ENCODE results near the gene MTMR2.

The MTMR2 gene

DNA sequence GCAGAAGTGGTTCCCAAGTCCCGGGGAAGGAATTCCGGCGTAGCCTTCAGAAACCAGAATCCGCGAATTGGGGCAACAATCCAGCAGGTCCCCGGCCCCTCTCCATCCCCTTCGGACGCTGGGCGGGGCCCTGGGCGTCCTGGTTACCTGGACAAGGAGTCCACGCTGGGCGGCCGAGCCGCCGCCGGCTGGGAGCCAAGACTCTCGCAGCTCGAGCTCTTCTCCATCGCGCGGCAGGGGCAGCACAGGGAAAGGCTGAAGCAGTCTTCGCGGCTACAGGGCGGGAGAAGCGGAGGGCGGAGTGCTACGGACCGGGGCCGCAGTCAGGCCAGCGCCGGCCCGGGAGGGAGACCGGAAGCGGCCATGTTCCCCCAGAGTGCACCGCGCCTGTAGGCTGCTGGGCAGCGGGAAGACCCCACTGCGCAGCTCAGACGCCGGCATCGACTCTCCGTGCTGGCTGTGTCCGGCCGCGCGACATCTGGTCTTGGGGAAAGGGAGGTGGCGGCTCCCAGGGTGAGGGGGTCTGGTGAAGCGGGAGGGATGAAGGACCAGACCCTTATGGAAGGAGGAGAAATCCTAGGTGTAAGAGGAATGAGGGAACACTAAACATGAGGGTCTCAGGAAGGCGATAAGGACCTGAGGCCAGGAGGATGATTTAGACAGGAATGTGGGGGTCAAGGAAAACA, at the start of gene MTMR2:
MTMR2 (minus strand) TSS at position 380 of the 686 bp plus-strand sequence; CDS start at position 227, 153 bp downstream.
- DNase-seq: peak; percentile 10

DNA sequence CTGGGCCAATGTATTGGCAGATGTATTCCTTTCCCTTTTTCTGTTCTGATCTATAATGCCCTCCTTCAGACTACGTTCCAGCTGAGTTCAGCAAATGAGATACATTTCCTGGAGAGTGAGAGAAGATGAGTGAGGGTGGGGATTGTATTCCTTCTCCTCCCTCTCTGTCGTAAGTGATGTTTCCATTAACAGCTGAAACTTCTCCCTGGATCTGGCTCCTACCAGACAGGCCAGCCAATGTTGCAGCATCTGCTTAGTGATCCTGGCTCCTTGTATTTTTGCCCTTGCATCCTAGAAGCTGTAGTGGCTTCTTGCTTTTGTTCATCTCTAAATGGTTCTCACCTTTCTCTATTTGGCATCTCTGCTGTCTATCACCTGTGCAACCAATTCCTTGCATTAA, 48.2 kb upstream of the MTMR2 start:
- DNase-seq: no peak

DNA sequence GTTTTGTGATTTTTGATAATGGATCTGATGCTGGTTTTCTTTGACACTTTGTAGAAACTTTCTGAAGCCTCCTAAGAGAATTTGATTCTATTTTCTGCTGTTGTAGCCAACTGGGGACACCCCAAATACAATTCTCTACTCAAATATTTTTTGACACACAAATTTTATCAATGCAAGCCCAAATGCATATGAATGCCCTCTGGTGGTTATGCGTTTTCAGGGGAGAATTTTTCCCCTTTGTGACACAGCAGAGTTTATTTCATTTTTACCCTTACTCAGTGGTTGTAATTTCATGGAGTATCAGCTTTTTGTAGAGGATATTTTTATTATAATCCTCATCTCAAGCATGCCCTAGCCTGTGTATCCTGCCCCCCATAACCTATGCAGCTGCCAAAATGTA, 44.7 kb upstream of the MTMR2 start:
- no peak for DNase-seq

DNA sequence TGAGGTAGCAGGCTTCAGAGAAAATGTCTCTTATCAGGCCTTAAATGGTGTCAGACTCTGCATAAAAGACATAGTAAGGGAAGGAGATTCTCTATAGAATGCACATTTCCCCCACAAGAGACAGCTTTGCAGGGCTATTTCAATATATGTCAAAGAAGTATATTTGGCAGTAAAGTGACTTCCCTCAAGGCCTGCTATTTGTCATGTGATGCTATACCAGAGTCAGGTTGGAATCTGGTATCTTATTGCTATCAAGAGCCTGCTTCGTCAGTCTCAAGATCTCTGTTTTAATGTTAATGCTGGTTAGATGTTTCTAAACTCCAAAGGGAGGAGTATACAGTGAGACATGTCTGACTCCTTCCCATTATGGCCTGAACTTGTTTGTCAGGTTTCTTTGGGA, 40.4 kb upstream of the MTMR2 start:
- DNase-seq: no peak

DNA sequence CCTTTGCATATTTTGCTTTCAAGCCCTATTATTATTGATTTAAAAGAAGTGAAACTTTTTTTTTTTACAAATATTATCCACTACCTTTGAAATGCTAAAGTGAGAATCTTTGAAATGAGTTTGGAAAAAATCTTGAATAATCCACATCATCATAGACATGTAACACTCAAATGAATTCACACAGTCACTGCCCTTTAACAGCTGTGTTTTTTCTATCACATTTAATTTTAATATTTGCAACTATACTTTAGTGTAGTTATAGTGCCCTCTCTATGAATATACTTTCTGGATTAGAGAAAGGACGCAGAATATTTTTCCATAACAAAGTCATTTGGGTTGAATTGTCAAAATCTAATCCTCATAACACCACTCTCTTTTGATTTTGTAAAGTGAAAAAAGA, 37.9 kb upstream of the MTMR2 start:
- no peak for DNase-seq

DNA sequence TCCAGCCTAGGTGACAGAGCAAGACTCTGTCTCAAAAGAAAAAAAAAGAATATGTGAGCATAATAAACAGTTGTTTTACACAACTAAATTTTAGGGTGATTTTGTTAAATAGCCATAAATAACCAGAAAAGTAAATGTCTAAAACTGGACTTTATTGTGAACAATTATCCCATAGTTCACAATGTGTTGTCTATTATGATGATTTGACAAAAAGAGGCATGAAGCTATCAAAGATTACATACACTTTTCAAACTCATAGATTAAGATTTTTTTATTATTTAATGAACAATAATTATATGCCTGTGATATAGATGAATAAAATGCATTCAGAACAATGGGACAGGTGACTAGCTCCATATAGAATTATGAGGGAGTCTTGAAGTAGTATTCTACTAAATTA, 27.0 kb upstream of the MTMR2 start:
- DNase-seq: no peak

DNA sequence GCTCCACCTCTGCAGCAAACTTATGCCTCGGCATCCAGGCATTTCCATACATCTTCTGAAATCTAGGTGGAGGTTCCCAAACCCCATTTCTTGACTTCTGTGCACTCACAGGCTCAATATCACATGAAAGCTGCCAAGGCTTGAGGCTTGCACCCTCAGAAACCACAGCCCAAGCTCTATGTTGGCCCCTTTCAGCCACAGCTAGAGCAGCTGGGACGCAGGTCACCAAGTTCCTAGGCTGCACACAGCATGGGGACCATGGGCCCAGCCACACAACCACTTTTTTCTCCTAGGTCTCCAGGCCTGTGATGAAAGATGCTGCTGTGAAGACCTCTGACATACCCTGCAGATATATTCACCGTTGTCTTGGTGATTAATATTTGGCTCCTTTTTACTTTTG, 24.7 kb upstream of the MTMR2 start:
- no peak for DNase-seq

DNA sequence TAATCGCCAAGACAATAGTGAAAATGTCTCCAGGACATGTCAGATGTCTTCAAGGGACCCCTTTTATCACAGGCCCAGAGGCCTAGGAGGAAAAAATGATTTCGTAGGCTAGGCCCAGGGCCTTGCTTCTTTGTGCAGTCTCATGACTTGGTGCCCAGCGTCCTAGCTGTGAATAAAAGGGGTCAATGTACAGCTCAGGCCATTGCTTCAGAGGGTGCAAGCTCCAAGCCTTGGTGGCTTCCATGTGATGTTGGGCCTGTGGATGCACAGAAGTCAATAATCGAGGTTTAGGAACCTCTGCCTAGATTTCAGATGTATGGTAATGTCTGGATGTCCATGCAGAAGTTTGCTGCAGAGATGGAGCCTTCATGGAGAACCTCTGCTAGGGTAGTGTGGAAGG, 20.7 kb upstream of the MTMR2 start:
- no peak for DNase-seq

DNA sequence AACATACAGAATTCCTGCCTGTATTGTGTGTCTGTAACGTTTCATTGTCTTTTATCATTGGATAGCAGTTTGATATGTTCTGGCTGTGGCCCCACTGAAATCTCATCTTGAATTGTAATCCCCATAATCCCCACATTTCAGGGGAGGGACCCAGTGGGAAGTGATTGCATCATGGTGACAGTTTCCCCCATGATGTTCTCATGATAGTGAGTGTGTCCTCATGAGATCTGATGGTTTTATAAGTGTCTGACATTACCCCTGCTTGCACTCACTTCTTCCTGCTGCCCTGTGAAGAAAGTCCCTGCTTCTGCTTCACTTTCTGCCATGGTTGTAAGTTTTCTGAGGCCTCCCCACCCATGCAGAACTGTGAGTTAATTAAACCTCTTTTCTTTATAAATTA, 19.6 kb upstream of the MTMR2 start:
- no peak for DNase-seq

DNA sequence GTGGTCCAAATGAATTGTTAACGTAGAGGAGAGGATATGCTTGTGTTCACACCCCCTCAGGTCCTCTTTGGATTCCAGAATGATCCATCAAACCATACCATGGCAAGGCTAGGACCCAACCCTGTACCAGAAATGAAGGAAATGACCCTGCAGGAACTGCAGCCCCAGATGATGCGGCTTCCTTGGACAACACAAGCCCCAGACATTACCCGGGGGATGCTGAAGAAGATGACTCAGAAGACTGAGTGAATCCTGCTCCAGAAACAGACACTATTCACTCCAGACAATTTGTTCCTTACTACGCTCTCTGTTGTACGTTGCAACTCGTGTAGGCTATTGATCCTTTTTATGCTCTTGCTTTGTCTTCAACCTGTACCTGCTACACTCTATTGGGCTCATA, 15.2 kb upstream of the MTMR2 start:
- DNase-seq: no peak

DNA sequence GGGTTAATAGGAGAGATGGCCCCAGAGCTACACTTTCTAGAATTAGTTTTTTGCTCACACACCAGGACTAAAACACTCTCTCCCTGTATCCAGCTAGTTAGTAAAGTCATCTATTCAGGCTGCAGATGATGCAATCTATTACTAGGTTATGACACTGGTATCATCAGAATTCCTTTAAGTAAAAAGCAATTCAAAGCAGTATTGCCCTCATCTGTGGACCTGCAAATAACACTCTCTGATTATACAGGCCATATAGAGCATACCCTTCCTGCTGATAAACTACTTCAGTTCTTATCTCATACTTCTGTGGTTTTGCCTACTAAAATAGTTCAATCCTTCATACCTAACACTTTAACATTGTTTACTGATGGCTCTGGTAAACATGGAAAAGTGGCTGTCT, 13.5 kb upstream of the MTMR2 start:
- no peak for DNase-seq

DNA sequence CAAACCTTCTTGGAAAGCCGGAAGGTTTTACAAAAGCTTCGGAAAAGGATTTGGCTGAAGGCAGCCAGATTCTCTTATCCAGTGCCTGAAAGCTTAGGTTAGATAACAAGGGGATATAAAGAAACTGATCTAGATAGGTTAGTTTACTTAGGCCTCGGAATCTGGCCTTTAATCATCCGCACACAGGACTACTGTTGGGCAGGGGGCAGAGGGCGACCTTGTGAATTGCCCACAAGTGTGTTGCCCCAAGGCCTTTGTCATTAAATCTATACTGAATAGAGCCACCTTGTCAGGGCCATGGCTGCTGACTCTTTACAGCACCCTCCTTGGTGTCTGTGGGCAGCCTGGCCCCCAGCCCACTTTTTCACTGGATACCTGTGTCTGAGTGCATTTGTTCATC, 9.7 kb upstream of the MTMR2 start:
- DNase-seq: no peak

DNA sequence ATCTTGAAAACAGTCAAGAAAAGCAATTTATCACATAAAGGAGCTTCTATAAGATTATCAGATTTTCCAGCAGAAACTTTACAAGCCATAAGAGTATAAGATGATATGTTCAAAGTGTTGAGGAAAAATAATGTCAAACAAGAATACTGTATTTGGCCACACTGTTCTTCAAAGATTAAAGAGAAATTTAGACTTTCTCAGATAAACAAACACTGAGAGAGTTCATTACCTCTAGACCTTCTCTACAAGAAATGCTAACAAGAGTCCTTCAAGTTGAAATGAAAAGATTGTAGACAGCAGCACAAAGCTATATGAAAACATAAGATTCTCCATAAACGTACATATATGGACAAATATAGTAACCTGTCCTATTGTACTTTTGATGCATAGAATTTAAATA, 8.0 kb upstream of the MTMR2 start:
- no peak for DNase-seq

DNA sequence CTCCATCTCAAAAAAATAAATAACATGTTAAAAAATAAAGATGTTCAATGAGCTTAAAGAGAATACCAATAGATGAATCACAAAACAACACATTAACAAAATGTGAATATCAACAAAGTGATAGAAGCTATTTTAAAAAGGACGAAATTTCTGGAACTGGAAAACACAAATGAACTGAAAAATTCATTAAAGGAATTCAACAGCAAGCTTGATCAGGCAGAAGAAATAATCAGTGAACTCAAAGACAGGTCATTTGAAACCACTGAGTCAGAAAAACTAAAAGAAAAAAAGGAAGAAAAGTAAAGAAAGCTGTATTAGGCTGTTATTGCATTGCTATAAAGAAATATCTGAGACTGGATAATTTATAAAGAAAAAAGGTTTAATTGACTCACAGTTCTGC, 7.0 kb upstream of the MTMR2 start:
- no peak for DNase-seq

DNA sequence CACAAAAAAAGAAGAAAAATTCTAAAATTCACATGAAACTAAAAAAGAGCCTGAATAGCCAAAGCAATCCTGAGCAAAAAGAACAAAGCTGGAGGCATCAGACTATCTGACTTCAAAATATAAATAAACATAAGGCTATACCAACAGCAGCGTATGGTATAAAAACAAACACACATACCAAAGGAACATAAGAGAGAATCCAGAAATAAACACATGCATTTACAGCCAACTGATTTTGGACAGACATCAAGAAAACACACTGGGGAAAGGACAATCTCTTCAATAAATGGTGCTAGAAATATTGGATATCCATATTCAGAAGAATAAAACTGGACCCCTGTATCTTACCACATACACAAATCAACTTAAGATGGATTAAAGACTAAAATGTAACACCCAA, 2.8 kb upstream of the MTMR2 start:
- no peak for DNase-seq

DNA sequence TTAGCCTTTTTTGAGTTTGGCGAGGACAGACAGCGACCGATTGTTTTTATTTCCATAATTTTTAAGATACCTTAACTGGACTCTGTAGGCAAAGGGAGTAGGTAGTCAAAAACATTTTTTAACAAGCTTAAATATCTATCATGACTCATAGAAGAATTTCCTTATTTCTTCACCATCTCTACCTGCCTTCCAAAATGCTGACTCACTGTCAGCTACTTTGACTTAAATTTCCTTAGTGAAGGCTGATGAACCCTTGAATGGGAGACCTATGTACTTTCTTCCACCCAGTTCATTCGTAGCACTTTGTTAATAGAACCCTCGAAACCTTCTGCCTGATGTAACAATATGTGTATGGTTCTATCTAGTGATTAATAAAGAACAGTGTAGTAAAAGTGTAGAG, 1.1 kb upstream of the MTMR2 start:
- no peak for DNase-seq

DNA sequence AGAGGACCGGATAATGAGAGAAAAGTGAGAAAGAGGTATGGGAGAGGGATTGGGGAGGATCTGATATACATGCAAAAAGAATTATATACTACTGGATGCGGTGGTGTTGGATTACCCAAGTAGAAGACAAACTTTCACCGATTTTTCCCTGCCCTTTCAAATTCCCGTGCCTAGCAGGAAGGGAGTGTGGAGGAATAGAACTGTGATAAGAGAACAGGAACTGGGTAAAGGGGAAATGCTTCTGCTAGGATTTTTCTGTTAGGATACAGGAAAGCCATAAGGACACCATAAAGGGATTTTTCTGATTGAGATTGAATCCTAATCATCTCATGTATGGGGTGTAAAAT, 480 bp upstream of the MTMR2 start:
- DNase-seq: no peak

DNA sequence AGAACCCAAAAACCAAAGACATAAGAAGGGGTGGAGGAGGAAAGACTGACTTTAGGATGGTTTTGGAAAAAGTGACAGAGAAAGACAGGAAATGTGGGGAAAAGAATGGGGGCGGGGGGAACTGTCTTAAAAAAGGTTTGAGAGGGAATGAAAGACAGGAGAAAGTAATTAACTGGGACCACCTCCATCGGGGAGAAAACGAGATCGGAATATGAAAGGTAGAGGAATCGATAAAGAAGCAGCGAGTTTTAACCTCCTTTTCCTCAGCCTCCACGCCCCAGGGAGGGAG, 524 bp downstream of the MTMR2 start:
- DNase-seq: no peak

DNA sequence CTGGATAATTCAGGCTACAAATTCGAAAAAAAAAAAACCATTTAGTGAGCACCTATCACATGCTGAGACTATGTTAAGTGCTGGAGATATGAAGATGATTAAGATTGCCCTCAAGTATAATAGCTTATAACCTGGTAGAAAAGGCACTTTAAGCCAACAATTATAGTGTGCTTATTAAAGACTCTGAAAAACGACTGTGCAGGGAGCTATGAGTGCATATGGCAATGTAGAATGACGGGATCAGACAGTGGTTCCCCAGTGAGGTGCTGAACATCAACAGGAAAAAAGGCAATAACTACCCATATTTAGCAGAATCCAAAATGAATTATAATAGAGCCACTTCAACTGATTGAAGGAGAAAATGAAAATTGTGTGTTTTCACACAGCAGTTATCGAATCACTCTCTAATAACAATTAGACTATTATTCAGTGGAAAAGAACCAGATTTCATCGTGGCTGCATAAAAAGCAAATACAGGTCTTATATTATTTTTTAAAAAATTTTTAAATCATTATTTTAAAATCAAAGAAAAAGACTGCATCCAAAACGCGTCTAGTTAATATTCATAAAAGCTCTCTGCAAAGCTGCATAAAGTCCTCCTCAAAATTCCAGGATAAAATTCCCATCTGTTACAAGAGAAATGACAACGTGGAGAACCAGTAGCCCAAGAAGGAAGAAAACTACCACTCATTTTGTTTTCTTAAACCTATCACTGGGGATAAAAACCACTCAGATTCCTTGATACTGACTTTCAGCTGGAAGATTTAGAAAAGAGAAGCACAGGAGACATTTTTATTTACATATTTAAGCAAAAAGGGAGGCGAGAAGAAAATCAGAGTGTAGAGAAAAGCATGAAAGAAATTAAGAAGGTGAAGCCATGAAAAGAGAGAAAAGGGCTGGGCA, 1.1 kb downstream of the MTMR2 start:
- DNase-seq: no peak

DNA sequence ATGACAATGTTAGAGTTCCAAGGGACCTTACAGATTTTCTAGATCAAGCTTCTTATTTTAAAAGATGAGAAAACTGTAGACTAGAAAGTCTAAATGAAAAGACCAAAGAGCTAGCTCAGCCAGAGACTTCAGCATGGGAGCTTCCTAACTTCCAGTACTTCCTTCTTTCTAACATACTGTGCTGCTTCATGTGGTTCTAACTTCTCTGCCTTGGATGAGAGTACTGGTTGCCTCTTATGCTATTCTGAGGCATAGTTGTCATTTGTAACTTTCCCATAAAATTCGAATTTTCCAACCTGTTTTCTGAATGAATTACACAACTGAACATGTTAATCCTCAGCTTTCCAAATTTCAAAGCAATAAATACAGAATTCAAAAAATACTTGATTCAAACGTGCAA, 1.8 kb downstream of the MTMR2 start:
- DNase-seq: no peak

DNA sequence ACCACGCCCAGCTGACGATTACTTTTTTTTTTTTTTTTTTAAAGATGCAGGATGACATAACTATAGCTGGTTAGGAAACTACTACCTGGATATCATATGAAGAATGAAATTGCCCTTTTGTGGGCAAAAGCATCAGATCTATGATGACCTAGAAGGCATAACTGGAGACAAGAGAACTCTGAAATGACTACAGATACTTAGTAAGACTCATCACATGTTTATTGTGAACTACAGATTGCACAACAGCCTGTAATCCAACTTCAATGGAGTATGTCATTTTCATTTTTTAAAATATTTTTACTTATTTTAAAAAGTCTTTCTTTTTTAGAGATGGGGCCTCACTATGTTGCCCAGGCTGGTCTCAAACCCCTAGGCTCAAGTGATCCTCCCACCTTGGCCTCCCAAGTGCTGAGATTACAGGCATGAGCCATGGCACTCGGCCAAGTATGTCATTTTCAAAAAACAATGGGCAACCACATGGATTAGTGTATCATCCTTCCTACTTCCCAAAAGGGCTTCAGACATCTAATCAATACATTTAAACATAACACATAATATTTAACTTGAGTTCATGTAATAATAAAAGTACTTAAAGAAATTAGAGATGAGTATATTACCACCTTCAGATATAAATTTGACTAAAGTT, 3.3 kb downstream of the MTMR2 start:
- DNase-seq: no peak

DNA sequence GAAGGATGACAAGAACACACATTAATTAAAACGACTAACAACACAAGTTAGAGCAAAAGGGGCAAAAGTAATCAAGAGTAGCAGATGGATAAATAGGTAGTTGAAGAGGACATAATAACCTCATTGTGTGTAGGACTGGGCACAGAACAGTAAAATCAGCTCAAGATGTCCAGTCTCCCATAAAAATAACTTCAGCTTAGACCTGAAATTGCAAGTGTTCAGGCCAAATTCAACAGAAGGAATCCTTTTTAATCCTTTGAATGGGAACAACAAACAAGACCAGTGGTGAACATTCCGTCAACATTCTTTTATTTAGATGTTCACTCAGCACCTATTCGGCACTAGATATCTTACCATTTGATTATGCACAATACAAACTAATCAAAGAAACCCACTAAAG, 4.4 kb downstream of the MTMR2 start:
- DNase-seq: no peak

DNA sequence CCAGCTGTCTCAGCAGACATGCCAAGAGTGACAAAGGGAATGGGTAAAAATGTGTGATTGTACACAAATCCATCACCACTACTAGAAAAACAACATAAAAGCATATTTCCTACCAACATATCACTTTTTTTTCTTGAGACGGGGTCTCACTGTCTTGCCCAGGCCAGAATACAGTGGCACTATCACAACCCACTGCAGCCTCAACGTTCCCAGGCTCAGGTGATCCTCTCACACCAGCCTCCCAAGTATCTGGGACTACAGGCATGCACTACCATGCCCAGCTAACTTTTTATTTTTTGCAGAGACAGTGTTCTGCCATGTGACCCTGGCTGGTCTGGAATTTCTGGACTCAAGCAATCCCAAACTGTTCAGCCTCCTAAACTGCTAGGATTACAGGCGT, 5.2 kb downstream of the MTMR2 start:
- no peak for DNase-seq

DNA sequence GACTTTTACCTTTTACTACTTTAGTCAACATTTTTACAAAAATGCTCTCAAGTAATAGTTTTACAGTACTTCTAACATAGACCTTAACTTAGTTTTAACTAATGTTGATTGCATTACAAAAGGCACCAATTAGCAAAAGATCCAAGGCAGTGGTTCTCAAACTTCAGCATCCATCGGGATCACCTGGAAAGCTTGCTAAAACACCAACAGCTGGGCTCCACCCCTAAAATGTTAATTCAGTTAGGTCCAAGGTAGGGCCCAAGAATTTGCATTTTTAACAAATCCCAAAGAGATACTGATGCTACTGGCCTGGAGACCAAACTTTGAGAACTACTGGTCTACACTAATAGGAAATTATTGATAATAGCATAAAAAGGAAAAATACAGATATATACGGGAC, 5.9 kb downstream of the MTMR2 start:
- no peak for DNase-seq
